Suppressor macrophage treated with lipopolysaccharide for 4 hours (primary cell): ENCODE data around the gene PSEN1.
A peak's percentile ranks its signal among the peaks of the same experiment; 100 is the strongest.

Experiments used
- DNase-seq: peaks from one replicate; pipeline ENCODE4 v3.0.0-alpha.2; 2020

PSEN1 gene

DNA sequence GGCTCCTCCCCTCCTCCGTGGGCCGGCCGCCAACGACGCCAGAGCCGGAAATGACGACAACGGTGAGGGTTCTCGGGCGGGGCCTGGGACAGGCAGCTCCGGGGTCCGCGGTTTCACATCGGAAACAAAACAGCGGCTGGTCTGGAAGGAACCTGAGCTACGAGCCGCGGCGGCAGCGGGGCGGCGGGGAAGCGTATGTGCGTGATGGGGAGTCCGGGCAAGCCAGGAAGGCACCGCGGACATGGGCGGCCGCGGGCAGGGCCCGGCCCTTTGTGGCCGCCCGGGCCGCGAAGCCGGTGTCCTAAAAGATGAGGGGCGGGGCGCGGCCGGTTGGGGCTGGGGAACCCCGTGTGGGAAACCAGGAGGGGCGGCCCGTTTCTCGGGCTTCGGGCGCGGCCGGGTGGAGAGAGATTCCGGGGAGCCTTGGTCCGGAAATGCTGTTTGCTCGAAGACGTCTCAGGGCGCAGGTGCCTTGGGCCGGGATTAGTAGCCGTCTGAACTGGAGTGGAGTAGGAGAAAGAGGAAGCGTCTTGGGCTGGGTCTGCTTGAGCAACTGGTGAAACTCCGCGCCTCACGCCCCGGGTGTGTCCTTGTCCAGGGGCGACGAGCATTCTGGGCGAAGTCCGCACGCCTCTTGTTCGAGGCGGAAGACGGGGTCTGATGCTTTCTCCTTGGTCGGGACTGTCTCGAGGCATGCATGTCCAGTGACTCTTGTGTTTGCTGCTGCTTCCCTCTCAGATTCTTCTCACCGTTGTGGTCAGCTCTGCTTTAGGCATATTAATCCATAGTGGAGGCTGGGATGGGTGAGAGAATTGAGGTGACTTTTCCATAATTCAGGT, at the start of gene PSEN1:
Gene PSEN1 (plus strand): TSS at position 121 of the 839 bp plus-strand sequence. CDS start 11,513 bp downstream, outside the sequence.
- peak; percentile 98 for DNase-seq

DNA sequence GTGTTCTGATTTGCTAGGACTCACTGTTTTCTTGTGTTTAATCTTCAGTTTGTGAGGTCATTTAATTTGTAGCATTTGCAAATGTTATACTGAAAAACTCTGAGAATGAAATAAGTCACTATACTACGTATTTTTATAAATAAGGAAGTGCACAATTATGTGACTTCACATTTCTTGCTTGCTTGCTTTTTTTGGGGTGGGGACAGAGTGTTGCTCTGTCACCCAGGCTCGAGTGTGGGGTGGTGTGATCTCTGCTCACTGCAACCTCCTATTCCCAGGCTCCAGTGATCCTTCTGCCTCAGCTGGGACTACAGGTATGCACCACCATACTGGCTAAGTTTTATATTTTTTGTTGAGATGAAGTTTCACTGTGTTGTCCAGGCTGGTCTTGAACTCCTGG, 45.3 kb upstream of the PSEN1 start:
- DNase-seq, result peak; percentile 32

DNA sequence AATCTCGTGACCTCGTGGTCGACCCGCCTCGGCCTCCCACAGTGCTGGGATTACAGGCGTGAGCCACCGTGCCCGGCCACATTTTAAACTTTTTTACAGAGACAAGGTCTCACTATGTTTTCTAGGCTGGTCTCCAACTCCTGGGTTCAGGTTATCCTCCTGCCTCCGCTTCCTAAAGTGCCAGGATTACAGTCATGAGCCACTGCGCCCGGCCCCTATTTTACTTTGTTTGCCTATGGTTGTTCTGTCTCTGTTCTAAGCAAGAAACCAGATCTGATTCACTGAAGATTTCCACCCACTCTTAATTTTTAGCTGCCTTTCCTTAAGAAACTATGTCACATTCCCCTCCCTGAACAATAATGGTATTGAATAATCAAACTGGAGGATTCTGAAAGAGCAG, 38.9 kb upstream of the PSEN1 start:
- no peak for DNase-seq

DNA sequence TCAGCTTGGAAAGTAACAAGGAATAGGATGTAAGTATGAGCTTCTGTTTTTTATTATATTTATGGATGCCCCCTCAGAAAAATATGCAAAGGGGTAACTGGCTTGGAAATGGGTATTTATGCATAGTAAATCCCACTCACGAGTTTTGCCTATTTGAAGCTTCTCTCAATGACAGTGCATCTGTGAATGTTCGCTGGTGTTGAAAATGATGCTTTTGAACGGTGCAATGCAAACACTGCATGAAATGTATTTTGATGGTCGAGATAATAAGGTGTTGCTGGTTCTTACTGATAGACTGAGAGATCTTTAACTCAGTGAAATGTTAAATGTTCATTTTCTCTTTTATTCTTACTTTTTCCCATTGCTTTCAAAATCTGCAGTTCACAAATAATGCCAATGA, 36.0 kb upstream of the PSEN1 start:
- no peak for DNase-seq

DNA sequence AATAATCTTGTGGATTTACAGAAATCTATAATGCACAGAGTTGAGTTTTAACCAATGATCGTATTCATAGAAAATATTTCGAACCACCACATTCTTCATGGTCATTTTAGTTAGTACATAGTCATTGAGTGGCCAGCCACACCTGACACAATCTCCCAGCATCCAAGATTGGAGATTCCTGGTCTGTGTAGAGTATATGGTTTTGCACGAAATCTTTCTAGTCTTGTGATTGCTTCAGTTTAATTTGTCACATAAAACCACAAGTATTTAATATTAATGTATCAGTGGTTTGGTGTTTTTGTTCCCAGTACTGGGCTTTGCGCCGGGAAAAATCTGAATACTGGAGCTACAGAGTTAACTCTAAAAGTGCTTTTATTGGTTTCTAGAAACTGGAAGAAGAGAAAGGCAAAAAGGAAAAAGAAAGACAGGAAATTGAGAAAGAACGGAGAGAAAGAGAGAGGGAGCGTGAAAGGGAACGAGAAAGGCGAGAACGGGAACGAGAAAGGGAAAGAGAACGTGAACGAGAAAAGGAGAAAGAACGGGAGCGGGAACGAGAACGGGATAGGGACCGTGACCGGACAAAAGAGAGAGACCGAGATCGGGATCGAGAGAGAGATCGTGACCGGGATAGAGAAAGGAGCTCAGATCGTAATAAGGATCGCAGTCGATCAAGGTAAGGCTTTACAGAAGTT, 33.4 kb upstream of the PSEN1 start:
- no peak for DNase-seq

DNA sequence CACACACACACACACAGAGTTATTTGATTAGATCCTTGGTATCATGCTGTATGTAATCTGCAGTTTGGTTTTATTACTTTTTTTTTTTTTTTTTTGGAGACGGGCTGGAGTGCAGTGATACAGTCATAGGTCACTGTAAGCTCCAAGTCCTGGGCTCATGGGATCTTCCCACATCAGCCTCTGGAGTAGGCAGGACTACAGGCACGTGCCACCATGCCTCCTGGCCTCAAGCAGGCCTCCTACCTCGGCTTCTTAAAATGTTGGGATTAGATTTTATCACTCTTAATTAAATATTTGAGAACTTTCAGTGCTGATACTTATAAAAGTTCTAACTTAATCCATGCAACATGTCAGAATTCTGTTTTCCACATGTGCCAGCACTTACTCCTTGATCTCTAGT, 31.3 kb upstream of the PSEN1 start:
- DNase-seq, result no peak

DNA sequence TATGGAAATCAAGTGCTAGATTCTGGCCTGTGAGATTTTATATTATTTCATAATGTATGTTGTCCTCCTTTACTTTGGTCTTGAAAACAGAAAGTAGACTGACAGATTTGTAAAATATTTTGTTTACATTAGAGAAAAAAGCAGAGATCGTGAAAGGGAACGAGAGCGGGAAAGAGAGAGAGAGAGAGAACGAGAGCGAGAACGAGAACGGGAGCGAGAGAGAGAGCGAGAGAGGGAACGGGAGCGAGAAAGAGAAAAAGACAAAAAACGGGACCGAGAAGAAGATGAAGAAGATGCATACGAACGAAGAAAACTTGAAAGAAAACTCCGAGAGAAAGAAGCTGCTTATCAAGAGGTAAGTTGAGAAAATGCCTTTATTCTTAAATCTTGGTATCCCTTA, 30.6 kb upstream of the PSEN1 start:
- DNase-seq, result no peak

DNA sequence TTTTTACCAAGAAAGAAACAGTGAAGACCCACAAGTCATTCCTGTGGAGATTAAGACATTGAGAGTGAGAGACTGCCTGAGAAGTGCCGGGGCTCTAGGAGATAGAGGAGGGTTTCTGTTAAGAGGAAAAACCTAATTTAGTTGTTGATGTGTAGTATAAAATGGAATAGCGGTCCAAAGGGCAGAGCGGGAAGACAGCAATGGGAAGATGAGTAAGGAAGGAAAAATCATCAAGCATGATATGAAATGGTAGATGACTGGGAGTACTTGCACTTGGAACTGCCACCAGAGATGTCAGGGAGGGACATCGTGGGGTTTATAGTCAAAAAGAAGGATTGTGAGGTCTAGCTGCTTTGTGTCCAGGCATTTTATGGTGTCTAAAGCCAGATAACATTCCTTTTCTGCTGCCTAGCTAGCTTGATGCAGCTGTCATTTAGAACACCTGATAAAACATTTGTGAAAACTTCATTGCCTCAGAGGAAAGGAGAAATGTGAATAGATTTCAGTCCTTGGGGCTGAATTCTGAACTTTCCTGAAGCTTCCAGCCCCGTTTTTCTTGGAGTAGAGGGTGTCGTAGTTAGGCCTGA, 20.1 kb upstream of the PSEN1 start:
- DNase-seq, result no peak

DNA sequence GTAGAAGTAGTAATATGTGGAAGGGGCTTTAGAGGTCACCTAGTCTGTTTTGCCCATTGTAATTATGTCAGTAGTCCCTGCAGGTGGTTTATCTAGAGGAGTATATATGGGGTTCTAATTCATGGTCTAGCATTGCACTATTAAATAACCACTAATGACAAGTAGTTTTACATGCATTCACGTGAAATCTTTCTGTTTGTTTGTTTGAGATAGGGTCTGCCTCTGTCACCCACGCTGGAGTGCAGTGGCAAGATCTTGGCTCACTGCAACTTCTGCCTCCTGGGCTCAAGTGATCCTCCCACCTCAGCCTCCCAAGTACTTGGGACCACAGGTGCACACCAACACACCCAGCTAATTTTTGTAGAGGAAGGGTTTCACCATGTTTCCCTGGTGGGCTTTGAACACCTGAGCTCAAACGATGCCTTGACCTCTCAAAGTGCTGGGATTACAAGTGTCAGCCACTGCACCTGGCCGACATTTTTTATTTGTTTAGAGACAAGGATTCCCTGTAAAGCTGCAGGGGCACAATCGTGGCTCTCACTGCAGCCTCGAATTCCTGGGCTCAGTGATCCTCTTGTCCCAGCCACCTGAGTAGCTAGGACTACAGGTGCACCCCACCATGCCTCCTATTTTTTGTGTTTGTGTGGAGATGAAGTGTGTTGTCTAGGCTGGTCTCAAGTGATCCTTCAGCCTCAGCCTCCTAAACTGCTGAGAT, 12.0 kb upstream of the PSEN1 start:
- no peak for DNase-seq

DNA sequence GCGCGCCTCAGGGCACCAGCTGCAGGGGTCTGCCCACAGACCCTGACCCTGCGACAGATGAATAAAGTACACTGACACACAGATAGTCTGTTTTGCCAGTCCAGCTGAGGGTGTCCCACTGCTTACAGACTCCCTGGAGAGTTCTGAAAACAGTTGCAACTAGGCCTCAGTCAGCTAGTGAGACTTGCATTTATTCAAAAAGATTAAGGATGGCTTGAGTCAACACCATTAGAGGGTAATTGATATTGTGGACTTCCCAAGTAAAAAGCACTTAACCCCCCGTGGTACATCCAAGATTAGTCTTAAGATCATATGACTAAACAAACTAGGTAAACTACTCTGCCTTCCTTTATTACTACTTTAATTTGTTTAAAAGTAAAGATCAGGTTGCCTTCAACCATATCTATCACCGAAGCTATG, 11.1 kb upstream of the PSEN1 start:
- no peak for DNase-seq

DNA sequence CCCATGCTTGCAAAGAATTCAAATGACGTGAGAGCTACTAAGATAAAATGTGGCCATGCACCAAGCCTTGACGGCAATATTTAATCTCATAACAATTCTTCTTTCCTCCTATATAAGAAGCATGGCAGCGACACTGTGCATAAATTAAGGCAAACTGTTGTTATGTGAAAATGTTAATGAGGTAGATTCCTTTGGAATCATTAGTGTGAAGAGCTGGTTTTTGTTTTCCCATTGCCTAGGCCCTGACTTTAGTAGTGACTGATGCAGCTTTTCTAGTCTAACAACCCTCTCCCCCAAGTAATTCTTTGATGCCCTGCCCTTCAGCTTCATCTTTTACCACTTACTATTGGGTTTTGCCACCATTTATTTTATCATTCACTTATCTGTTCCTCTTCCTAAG, 10.6 kb upstream of the PSEN1 start:
- DNase-seq, result no peak

DNA sequence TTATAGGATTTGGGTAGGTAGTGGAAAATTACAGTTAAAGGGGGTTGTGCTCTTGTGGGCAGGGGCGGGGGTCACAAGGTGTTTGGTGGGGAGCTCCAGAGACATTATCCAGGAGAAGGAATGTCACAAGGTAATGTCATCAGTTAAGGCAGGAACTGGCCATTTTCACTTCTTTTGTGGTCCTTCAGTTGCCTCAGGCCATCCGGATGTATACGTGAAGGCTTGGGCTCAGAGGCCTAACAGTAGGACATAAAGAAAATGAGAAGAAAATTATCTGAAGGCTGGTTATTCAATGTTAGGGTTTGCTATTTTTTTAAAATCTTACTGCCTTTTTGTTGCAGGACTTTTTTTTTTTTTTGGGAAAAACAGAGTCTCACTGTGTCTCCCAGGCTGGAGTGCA, 2.5 kb upstream of the PSEN1 start:
- DNase-seq, result no peak

DNA sequence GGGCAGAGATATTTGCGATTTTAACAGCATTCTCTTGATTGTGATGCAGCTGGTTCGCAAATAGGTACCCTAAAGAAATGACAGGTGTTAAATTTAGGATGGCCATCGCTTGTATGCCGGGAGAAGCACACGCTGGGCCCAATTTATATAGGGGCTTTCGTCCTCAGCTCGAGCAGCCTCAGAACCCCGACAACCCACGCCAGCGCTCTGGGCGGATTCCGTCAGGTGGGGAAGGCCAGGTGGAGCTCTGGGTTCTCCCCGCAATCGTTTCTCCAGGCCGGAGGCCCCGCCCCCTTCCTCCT, 271 bp upstream of the PSEN1 start:
- DNase-seq, result no peak

DNA sequence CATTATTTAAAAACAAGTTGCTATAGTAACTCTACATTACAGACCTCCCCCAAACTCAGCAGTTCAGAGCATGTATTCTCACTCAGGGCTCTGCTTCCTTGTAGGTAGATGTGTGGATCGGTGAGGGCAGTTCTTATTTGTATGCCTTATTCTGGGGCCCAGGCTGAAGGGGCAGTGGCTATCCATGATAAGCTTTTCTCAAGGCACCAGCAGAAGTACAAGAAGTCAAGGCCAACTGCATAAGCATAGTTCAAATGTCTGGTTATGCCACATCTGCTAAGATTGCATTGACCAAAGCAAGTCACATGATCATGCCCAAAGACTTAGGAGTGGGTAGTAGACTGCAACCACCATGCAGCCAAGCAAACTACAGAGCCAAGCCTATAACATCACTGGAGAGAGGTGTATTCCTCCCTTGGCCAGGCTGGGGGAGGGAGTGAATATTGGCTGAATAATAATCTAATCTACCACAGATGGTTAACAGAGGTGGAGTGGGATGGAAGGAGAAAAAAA, 4.6 kb downstream of the PSEN1 start:
- peak; percentile 8 for DNase-seq

DNA sequence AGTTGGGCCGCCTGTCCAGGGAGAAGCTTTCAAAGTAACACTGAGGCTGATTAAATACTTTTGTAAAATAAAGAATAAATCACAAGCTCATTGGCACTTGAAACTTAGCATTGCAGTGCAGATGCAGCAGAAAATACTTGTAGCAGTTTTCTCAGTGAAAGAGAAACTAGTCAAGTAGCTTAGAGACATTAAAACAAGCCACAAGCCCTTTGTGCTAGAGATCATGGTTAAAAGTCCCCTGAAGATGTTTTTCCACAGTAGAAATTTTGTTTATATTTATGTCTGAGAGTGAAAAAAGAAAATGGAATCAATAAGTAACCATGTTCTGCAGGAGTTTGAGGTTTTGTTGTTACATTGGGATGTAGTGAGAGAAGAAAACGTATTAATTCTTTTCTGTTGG, 5.9 kb downstream of the PSEN1 start:
- no peak for DNase-seq

DNA sequence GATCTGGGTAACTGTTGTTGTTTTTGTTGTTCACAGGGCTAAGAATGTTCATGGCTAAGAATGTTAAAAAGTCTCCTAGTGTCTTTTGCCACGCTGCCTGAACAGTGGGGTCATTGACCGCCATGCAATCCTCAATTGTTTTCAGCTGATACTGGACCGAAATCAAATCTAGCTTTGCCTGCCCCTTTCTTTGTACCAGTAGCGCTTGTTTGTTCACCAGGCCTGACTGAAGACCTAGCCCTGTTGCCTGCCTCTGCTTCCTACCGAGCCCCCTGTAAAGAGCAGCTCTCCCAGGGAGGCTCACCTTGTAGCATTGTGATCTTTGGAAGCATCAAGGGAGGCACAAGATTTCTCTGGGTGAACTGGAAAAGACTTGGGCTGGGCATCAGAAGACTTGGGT, 6.7 kb downstream of the PSEN1 start:
- DNase-seq, result no peak

DNA sequence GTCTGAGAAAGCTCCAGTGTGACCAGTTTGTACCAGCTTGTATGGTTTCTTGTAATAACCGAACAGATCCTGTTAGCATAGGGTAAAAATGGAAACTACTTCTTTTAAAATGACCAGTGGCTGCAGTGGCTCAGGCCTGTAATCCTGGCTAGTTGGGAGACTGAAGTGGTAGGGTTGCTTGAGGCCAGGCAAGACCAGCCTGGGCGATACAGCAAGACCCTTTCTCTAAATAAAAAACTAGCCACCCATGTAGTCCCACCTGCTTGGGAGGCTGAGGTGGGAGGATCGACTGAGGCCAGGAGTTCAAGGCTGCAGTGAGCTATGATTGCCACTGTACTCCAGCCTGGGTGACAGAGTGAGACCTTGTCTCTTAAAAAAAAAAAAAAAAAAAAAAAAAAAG, 7.3 kb downstream of the PSEN1 start:
- no peak for DNase-seq

DNA sequence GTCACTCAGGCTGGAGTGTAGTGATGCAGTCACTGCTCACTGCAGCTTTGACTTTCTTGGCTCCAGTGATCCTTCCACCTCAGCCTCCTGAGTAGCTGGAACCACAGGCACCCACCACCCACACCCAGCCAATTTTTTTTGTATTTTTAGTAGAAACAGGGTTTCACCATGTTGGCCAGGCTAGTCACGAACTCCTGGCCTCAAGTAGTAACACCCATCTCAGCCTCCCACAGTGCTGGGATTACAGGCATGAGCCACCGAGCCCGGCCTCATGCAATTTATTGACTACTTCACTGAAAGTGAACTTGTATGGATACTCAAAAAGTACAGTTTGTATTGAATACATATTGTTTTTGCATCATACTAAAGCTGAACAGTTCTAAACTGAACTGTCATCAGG, 9.1 kb downstream of the PSEN1 start:
- no peak for DNase-seq

DNA sequence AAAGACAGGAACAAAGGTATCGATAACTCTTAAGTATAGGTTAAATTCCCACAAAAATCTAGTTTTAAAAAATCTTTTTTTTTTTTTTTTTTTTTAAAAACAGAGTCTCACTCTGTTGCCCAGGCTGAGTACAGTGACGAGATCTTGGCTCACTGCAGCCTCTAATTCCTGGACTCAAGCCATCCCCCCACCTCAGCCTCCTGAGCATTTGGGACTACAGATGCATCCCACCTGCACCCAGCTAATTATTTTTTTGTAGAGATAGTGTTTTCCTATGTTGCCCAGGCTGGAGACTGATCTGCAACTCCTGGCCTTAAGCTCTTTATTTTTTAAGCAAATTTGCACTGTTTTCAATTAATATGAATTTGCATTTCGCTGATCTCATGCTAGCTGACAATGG, 9.8 kb downstream of the PSEN1 start:
- DNase-seq, result no peak

DNA sequence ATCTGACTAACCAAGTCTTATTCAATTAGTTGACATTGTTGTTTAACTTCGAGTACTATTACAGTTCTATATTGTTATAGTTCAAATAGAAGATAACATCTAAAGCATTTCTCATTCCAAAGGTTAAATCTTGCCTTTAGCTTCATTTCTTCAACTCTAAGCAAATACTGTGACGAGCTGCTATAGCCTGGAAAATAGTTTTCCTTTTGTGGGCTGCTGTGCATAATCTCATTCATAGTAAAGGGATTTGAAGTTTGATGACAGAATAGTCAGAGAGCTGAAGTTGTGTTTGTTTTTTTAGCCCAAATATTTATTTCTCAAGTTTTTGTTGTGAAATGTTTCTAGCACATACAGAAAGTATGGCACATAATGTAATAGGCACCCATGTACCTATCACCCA, 13.4 kb downstream of the PSEN1 start:
- no peak for DNase-seq

DNA sequence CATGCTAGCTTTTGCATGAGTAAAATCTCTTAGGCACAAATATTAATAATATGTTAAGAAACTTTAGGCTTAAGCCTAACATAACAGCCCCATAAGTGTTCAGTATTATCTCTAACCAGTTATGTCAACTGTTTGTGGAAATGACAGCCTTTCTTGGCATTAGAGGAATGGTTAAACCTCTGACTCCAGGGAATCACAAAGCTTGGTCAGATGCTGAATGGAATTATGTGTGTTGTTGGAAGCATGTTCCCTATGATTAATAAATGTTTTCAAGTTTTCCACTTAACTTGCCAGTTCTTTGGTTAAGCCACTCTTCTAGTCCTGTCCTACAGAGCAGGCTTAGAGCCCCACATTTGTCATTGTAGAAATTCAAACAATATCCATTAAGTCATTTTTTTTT, 17.0 kb downstream of the PSEN1 start:
- DNase-seq, result no peak

DNA sequence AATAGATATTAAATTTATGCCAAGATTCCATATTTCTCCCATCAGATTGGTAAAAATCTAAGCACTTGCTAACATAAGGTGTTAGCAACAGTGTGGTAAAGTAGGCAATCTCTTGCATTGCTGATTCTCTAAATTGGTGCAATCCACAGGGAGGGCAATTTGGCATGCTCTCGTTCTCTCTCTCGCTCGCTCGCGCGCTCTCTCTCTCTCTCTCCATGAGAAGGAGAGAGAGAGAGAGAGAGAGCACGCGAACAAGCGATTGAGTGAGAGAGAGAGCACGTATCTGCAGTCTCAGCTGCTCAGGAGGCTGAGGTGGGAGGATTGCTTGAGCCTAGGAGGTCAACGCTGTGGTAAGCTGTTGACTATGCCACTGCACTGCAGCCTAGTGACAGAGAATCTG, 25.9 kb downstream of the PSEN1 start:
- DNase-seq, result no peak

DNA sequence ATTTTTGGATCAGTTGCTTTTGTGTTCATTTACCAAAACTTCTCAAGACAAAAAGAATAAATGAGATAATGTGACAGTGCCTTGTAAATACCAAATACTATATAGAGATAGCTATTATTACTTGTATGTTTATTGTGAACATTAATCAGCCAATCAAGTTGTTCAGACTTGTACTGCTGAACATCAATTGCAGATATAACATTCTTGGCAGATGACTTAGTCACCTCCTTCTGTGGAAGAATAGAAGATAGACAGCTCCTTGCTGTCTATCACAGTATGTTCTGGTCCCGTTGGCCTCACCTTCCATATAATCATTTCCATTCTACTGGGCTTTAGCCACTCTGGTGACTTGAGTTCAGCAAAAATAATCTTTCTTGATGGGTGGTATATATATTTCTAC, 30.1 kb downstream of the PSEN1 start:
- no peak for DNase-seq

DNA sequence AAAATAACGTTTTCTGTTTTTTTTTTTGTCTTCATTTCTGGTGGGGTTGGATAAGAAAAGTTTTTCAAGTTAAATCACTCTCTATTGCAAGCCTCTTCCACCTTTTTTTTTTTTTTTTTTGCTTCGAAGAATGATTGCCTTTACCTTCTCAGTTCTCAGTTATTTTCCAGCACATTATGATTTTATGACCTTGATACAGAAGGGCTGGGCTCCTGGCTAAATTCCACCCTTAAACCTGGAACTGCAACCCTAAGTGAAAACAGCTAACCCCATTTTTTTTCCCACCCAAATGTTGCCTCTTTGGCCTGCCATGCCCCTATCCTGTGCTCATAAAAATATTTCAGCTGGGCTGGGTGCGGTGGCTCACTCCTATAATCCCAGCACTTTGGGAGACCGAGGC, 31.4 kb downstream of the PSEN1 start:
- DNase-seq, result no peak
